Tibial nerve (tissue), 4 donors: ENCODE results near the gene EFCAB9. TPM values are rescaled to one million over a fixed set of nuclear protein-coding genes. Genes with fewer than 3 reads are reported as not detected.

Source experiments
- DNase-seq, 2 donors: peaks; one replicate each; pipeline ENCODE4 v3.0.0-alpha.2; 2019; ENCODE audit warnings: low spot score in 2 of 2
- H3K27ac ChIP-seq, 4 donors: fragments of 200-600 bp; sonication (generic) in 3 of 4; one replicate each; pipeline ENCODE4 v1.5.1; 2017 to 2019; ENCODE audit warnings: mild to moderate bottlenecking in 1 of 4
- H3K27me3 ChIP-seq, 2 donors: fragments of 200-600 bp; sonication (generic) in 1 of 2; one replicate each; pipeline versions ENCODE4 v1.5.1 to v1.6.0; 2017 to 2019
- H3K36me3 ChIP-seq, 3 donors: fragments of 200-600 bp; sonication (generic); one replicate each; pipeline ENCODE4 v1.5.1; 2018 to 2019
- H3K4me1 ChIP-seq, 4 donors: fragments of 200-600 bp; sonication (generic) in 3 of 4; one replicate each; pipeline ENCODE4 v1.5.1; 2017 to 2019
- H3K4me3 ChIP-seq, 4 donors: fragments of 200-600 bp; sonication (generic) in 3 of 4; one replicate each; pipeline ENCODE4 v1.5.1; 2017 to 2019; ENCODE audit warnings: mild to moderate bottlenecking in 1 of 4, moderate library complexity in 1 of 4
- H3K9me3 ChIP-seq, 4 donors: fragments of 200-600 bp; sonication (generic) in 3 of 4; one replicate each; pipeline ENCODE4 v1.5.1; 2017 to 2019
- EP300 ChIP-seq, 2 donors: sonication (generic); formaldehyde crosslinking; IDR thresholded peaks; one replicate each; pipeline ENCODE4 v1.6.1; 2017; ENCODE audit warnings: antibody characterized with exemption in 2 of 2, mild to moderate bottlenecking in 1 of 2
- POLR2A ChIP-seq, 2 donors: fragments of 450-650 bp; IDR thresholded peaks; one replicate each; pipeline ENCODE4 v1.6.1; 2017; ENCODE audit warnings: antibody characterized with exemption in 2 of 2, mild to moderate bottlenecking in 2 of 2, moderate library complexity in 2 of 2
- WGBS, 2 donors: methylation state at CpG; one replicate each; pipeline ENCODE4 v1.1.5; 2018; 5-methylcytosine and 5-hydroxymethylcytosine counted together
- small RNA-seq: library from RNA; depleted of rRNA; stranded (forward); fragments of <200 nt; gene quantifications from one replicate; pipeline ENCODE3, GENCODE V24; 2016
- total RNA-seq, 4 donors: library from RNA; depleted of rRNA; stranded (reverse); fragments of >200 nt; gene quantifications; one replicate each; pipeline ENCODE4 v1.1.0, GENCODE V29; 2016
- TF ChIP-seq, protein P1 (sequence below), 5 experiments: fragments of 200-600 bp in 3 of 5; fragments of 450-650 bp in 2 of 5; sonication (generic) in 3 of 5; IDR thresholded peaks; one replicate each; pipeline ENCODE4 v1.5.1; 2016 to 2019; ENCODE audit warnings: antibody characterized with exemption in 5 of 5, mild to moderate bottlenecking in 3 of 5, moderate library complexity in 2 of 5

Gene EFCAB9
- total RNA-seq, 4 donors from 2014 or later, result not detected

DNA sequence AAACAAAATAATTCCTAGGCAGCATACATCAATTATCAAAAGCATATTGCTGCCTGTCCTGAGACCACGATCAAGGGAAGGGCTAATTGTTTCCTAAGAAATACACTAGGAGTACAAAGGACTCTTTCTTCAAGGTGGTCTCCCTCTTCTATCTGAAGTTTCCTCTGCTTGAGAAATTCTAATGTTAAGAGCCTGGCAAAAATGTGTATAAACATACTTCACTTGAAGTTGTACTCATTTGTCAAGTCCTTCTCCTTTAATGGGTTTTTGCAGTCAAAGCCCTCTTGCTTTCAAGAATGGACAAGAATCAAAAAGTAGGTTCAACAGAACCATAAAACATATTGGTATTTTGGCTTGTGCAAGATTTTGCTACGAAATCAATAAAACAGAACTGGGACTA is 58.5 kb downstream of the EFCAB9 start:
- no peak overlapping the region for H3K4me3 ChIP-seq
- TF ChIP-seq EP300 (IDR thresholded peaks at IDR 0.05) (no peak), POLR2A (IDR thresholded peaks at IDR 0.05) (no peak)
- TF ChIP-seq, protein P1, sequence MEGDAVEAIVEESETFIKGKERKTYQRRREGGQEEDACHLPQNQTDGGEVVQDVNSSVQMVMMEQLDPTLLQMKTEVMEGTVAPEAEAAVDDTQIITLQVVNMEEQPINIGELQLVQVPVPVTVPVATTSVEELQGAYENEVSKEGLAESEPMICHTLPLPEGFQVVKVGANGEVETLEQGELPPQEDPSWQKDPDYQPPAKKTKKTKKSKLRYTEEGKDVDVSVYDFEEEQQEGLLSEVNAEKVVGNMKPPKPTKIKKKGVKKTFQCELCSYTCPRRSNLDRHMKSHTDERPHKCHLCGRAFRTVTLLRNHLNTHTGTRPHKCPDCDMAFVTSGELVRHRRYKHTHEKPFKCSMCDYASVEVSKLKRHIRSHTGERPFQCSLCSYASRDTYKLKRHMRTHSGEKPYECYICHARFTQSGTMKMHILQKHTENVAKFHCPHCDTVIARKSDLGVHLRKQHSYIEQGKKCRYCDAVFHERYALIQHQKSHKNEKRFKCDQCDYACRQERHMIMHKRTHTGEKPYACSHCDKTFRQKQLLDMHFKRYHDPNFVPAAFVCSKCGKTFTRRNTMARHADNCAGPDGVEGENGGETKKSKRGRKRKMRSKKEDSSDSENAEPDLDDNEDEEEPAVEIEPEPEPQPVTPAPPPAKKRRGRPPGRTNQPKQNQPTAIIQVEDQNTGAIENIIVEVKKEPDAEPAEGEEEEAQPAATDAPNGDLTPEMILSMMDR (IDR thresholded peaks at IDR 0.05), result no peak
- no peaks in the 10 kb centered on the region for H3K27me3 ChIP-seq
- no peak overlapping the region for H3K27ac ChIP-seq
- 72 to 80% methylated on average over 2 of the region's 2 CpGs for WGBS, 2 donors
- no peaks in the 10 kb centered on the region for H3K4me1 ChIP-seq
- no peak for DNase-seq
- H3K36me3 ChIP-seq, result peaks cover 0 to 63% (median 0%) of the 10 kb centered on the region in 3 donors
- H3K9me3 ChIP-seq, result peaks cover 0 to 38% (median 8%) of the 10 kb centered on the region in 4 donors

Small RNA genes lying within 50 kb of the gene (small RNA-seq; reads per million reads assigned to genes)
- gene RF00191, result not detected

Other genes starting within 250 kb of the EFCAB9 start
- gene FBXW11, start 187.5 kb upstream of the EFCAB9 start, total RNA-seq, result 10 to 100 TPM; 49.2 to 96.4 (median 73.4) TPM
- gene STK10, start 5.9 kb upstream of the EFCAB9 start, total RNA-seq, result 10 to 100 TPM; 35.4 to 75.6 (median 48.0) TPM
- gene UBTD2, start 89.6 kb downstream of the EFCAB9 start, total RNA-seq, result 10 to 100 TPM; 19.4 to 31.0 (median 26.2) TPM